HL-60 (cell line): ENCODE results near the gene TTC9C.
"Not testable (repeated sequence)": the region's sequence is repeated elsewhere in the genome, so short reads cannot be mapped to it uniquely, and the experiment has no call there.

ENCODE experiments used
- CTCF ChIP-seq: IDR thresholded peaks from one replicate; pipeline ENCODE4 v1.5.1; 2011; ENCODE audit warnings: low read length, control low read depth, inconsistent platforms; ENCODE audit not compliant: insufficient read depth
- POLR2AphosphoS5 ChIP-seq: IDR thresholded peaks from 2 replicates; pipeline ENCODE4 v1.6.1; 2012; ENCODE audit warnings: low read depth

- not testable (repeated sequence) for TF ChIP-seq CTCF, POLR2AphosphoS5
These were observed 32.6 kb downstream of the TTC9C start for GRCh38 chr11:62760867-62761227.
